Smooth muscle cell (in vitro differentiated cells): Measurements from ENCODE around the gene RERE. TPM values are rescaled to one million over a fixed set of nuclear protein-coding genes. Genes with fewer than 3 reads are reported as not detected.

Source experiments
- DNase-seq: peaks from one replicate; lab custom pipeline; 2025; ENCODE audit not compliant: unreplicated experiment; lab: John Stamatoyannopoulos, UW
- H2AFZ ChIP-seq: fragments of 200-600 bp; sonication (generic); 2 replicates; pipeline ENCODE4 v1.6.0; 2016; ENCODE audit warnings: antibody characterized with exemption, low read depth, mild to moderate bottlenecking
- H3F3A ChIP-seq: fragments of 200-600 bp; sonication (generic); 2 replicates; pipeline ENCODE4 v1.6.0; 2017; ENCODE audit warnings: antibody characterized with exemption, low read depth
- H3K27ac ChIP-seq: fragments of 200-600 bp; sonication (generic); 2 replicates; pipeline ENCODE4 v1.5.1; 2016; ENCODE audit warnings: low read depth, mild to moderate bottlenecking
- H3K27me3 ChIP-seq: fragments of 200-600 bp; sonication (generic); 2 replicates; pipeline ENCODE4 v1.6.1; 2016; ENCODE audit warnings: low read depth, mild to moderate bottlenecking
- H3K36me3 ChIP-seq: fragments of 200-600 bp; sonication (generic); 2 replicates; pipeline ENCODE4 v1.5.1; 2016; ENCODE audit warnings: low read depth
- H3K4me1 ChIP-seq: fragments of 200-600 bp; sonication (generic); 2 replicates; pipeline ENCODE4 v1.5.1; 2016; ENCODE audit warnings: low read depth
- H3K4me2 ChIP-seq: fragments of 200-600 bp; sonication (generic); 2 replicates; pipeline ENCODE4 v1.6.0; 2016; ENCODE audit warnings: mild to moderate bottlenecking
- H3K4me3 ChIP-seq: fragments of 200-600 bp; sonication (generic); 2 replicates; pipeline ENCODE4 v1.5.1; 2016; ENCODE audit warnings: mild to moderate bottlenecking
- H3K79me2 ChIP-seq: fragments of 200-600 bp; sonication (generic); 2 replicates; pipeline ENCODE4 v1.6.0; 2016; ENCODE audit warnings: low read depth, mild to moderate bottlenecking
- H3K9ac ChIP-seq: fragments of 200-600 bp; sonication (generic); 2 replicates; pipeline ENCODE4 v1.6.0; 2016; ENCODE audit warnings: low read depth
- H3K9me3 ChIP-seq: fragments of 200-600 bp; sonication (generic); replicated peaks from 2 replicates; pipeline ENCODE4 v1.5.1; 2016; ENCODE audit warnings: low read depth
- H4K20me1 ChIP-seq: fragments of 200-600 bp; sonication (generic); 2 replicates; pipeline ENCODE4 v1.6.0; 2016; ENCODE audit warnings: low read depth
- CTCF ChIP-seq: fragments of 200-600 bp; sonication (generic); IDR thresholded peaks from 2 replicates; pipeline ENCODE4 v1.5.1; 2017; ENCODE audit warnings: borderline replicate concordance, mild to moderate bottlenecking, antibody characterized with exemption; ENCODE audit not compliant: insufficient read depth, poor library complexity, severe bottlenecking
- WGBS: methylation state at CpG from one replicate; pipeline ENCODE4 v1.1.7; 2016; ENCODE audit warnings: low lambda C conversion rate; 5-methylcytosine and 5-hydroxymethylcytosine counted together
- polyA plus RNA-seq: library from polyadenylated mRNA; unstranded; fragments of >200 nt; fragmentation: Nextera tagmentation; extraction: Ambion mirVana; gene quantifications from 2 replicates; pipeline ENCODE4 v1.2.1, GENCODE V29; 2016
- total RNA-seq: library from RNA; depleted of rRNA; stranded (reverse); fragments of >200 nt; gene quantifications from 2 replicates; pipeline ENCODE4 v1.2.3, GENCODE V29; 2014

RERE gene
- total and polyA plus RNA-seq, 2 experiments from 2014 or later, result 45.6 to 59.2 TPM

DNA sequence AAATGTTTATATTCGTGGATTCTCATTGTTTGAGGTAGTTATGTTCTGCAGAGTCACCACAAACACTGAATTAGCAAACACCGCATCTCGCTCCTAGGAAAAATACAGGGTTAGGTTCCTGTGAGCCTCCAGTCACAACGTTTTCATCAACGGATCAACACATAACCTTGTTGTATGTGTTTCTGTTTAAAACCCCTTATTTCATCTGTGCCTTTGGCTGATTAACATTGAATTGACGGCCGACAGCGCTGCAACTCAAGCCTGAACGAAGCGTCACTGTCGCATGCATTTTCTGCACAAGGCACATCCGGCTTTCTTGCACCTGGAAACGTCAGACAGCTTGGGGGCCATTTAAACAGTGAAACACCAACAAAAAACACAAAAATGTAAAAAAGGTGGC is 491.2 kb downstream of the RERE start:
- no peaks in the 10 kb centered on the region for H3K9me3 ChIP-seq
- H3K4me2 ChIP-seq, result no peak overlapping the region
- no peaks in the 10 kb centered on the region for H3K27me3 ChIP-seq
- no peaks in the 10 kb centered on the region for H3K36me3 ChIP-seq
- H2AFZ ChIP-seq, result no peak overlapping the region
- WGBS, result 95% methylated on average over 13 of the region's 13 CpGs
- no peak for DNase-seq
- no peaks in the 10 kb centered on the region for H3F3A ChIP-seq
- no peak for TF ChIP-seq CTCF
- H3K79me2 ChIP-seq, result no peaks in the 10 kb centered on the region
- no peak overlapping the region for H3K4me3 ChIP-seq
- no peak overlapping the region for H3K27ac ChIP-seq
- no peaks in the 10 kb centered on the region for H4K20me1 ChIP-seq
- no peaks in the 10 kb centered on the region for H3K4me1 ChIP-seq
- no peak overlapping the region for H3K9ac ChIP-seq

- no peaks in the 10 kb centered on the region for H3K4me1 ChIP-seq
- WGBS, result 95% methylated on average over 21 of the region's 21 CpGs
These were observed 491.7 kb downstream of the RERE start for GRCh38 chr1:8325771-8326170.

DNA sequence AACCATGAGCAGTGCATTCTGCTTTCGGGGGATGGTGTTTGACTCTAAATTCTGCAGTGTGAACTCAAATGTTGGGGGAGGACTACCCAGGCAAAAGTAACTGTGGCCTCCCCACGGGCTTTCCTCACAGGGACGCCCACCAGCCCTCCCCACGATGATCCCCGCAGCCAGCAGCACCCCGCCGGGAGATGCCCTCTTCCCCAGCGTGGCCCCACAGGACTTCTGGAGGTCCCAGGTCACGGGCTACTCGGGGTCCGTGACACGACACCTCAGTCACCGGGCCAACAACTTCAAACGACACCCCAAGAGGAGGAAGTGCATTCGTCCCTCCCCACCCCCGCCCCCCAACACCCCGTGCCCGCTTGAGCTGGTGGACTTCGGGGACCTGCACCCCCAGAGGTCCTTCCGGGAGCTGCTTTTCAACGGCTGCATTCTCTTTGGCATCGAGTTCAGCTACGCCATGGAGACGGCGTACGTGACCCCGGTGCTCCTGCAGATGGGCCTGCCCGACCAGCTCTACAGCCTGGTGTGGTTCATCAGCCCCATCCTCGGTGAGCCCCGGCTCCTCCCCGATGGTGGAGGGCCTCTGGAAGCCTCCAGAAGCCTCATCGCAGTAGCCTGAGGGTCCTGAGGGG is 493.1 kb downstream of the RERE start:
- Histone ChIP-seq H3F3A (no peaks in the 10 kb centered on the region), H3K79me2 (no peaks in the 10 kb centered on the region), H3K36me3 (no peaks in the 10 kb centered on the region), H2AFZ (no peak overlapping the region), H3K9ac (no peak overlapping the region), H3K4me1 (no peaks in the 10 kb centered on the region), H3K4me2 (no peak overlapping the region), H3K27me3 (no peaks in the 10 kb centered on the region), H3K9me3 (no peaks in the 10 kb centered on the region), H3K4me3 (no peak overlapping the region), H4K20me1 (no peaks in the 10 kb centered on the region), H3K27ac (no peak overlapping the region)
- no peak for DNase-seq
- TF ChIP-seq CTCF, result no peak
- 96% methylated on average over 32 of the region's 32 CpGs for WGBS

More at GRCh38 chr1:8325771-8326170, 491.7 kb downstream of the RERE start:
- no peak overlapping the region for H3K4me2 ChIP-seq
- H2AFZ ChIP-seq, result no peak overlapping the region
- H3K36me3 ChIP-seq, result no peaks in the 10 kb centered on the region
- no peak overlapping the region for H3K4me3 ChIP-seq
- H3K9ac ChIP-seq, result no peak overlapping the region
- no peaks in the 10 kb centered on the region for H4K20me1 ChIP-seq
- no peak for TF ChIP-seq CTCF
- H3K9me3 ChIP-seq, result no peaks in the 10 kb centered on the region
- H3K27me3 ChIP-seq, result no peaks in the 10 kb centered on the region
- H3K79me2 ChIP-seq, result no peaks in the 10 kb centered on the region
- DNase-seq, result no peak
- H3K27ac ChIP-seq, result no peak overlapping the region
- no peaks in the 10 kb centered on the region for H3F3A ChIP-seq

GRCh38 chr1:8323706-8324105 is 493.7 kb downstream of the RERE start:
- Histone ChIP-seq H3K4me1 (no peaks in the 10 kb centered on the region), H3K9me3 (no peaks in the 10 kb centered on the region), H3K36me3 (no peaks in the 10 kb centered on the region), H3K27ac (no peak overlapping the region), H3K4me3 (no peak overlapping the region), H3F3A (no peaks in the 10 kb centered on the region), H3K27me3 (no peaks in the 10 kb centered on the region), H3K79me2 (no peaks in the 10 kb centered on the region), H2AFZ (no peak overlapping the region), H3K9ac (no peak overlapping the region), H3K4me2 (no peak overlapping the region), H4K20me1 (no peaks in the 10 kb centered on the region)
- DNase-seq, result no peak
- TF ChIP-seq CTCF, result no peak
- WGBS, result 78% methylated on average over 11 of the region's 11 CpGs
